Measurements from ENCODE around the gene SCYL1. TPM values are rescaled to one million over a fixed set of nuclear protein-coding genes. Genes with fewer than 3 reads are reported as not detected.
"Not testable (repeated sequence)": the region's sequence is repeated elsewhere in the genome, so short reads cannot be mapped to it uniquely, and the experiment has no call there.

Gene SCYL1
- total RNA-seq, 2 experiments from 2014 or later: 74.2 to 74.9 TPM

DNA sequence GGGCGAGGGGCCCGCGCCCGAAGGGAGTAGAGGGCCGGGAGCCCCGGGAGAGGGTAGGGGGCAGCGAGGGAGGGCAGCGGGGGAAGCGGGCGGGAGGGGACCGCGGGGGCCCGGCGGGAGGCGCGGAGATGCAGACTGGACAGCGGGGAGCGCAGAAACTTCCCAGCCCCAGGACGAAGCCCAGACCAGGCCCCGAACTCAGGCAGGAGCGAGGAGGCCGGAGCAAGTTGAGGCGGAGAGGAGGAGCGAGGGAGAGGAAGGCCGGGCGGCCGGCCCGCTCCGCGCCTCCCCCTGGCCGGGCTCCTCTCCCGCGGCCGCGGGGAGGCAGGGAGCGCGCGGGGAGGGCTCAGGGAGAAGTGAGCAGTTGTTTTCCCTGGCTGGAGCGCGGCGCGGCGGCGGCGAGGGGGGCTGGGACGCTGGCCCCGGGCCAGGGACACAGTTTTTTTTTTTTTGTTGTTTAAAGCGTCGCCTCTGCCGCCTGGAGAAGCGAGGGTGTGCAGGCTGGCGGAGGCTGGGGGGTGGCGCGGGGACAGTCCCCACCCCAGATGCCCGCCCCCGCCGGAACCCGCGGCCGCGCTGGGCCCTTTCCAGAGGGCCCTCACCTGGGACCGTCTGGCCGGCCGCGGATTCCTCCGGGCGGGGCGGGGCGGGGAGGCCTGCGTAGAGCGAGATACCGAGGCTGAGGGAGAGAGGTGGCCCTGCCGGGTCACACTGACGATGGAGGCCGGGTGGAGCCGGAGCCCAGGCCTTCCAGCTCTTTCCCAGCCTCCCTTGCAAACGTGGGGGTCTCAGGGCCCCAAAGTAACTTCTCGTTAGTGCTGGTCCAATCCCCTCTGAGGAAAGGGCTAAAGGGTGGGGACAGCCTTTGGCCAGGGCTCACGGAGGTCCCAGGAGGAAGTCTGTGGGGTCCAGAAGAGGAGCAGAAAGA is 33.4 kb downstream of the SCYL1 start, which contains the start of gene LTBP3:
Gene LTBP3, minus strand, starts transcription at position 358 of the 928 bp plus-strand sequence. CDS start 400 bp downstream, outside the sequence.
- peak; percentile 37 for ATAC-seq (ENCODE audit: low read depth)
- no peaks in the 10 kb centered on the region for H3K9me3 Mint-ChIP-seq
- H3K27me3 Mint-ChIP-seq: no peaks in the 10 kb centered on the region
- H3K4me3 Mint-ChIP-seq: peak within 1 kb of the TSS; percentile 86
- peak; percentile 61 for DNase-seq
- H3K4me1 Mint-ChIP-seq: peaks cover 38% of the 10 kb centered on the region
- no peaks in the 10 kb centered on the region for H3K36me3 Mint-ChIP-seq
- POLR2A ChIA-PET: interaction anchor here (0.6 to 3.5 kb wide), 6 partner anchors 9 to 61 kb away, joined by 3 to 20 read pairs (median 8); partner anchors contain the start of genes FAM89B and ZNRD2
- peak within 1 kb of the TSS; percentile 87 for H3K27ac Mint-ChIP-seq

DNA sequence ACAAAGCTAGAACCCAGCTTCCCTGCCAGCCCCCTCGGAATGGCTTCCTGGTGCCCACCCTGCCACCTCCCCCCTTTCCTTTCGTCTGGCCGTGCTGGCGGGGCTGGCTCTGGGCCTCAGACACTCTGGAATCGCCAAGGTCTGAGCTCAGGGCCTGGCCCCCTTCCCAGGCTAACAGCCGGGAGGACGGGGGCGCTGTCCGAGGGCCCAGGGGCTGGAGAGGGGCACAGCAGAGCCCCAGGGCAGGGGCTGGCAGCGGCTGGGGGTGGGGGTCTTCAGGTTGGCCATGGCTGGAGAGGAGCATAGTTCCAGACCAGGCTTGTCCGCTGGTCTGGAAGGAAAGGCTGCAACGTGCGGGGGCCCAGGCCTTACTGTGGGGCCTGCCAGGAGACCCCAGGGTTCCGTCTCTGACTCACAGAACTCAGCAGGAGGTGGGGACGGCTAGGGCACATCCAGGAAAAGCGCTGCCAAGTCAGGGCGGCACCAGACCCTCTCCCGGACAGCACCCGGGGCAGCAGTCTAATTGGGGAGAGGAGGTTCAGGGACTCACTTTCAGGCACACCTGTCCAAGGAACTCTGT is 34.1 kb downstream of the SCYL1 start:
- H3K27me3 Mint-ChIP-seq: no peaks in the 10 kb centered on the region
- H3K9me3 Mint-ChIP-seq: no peaks in the 10 kb centered on the region
- H3K36me3 Mint-ChIP-seq: no peaks in the 10 kb centered on the region
- ATAC-seq (ENCODE audit: low read depth) (no peak), DNase-seq (peak; percentile 35)
- H3K4me1 Mint-ChIP-seq: peaks cover 38% of the 10 kb centered on the region
- POLR2A ChIA-PET: interaction anchor here (0.6 to 2.9 kb wide), 4 partner anchors 10 to 18 kb away, joined by 4 to 13 read pairs (median 10); partner anchors contain the start of gene ZNRD2
- peak overlapping the region; percentile 66 for H3K27ac Mint-ChIP-seq
- H3K4me3 Mint-ChIP-seq: peak overlapping the region; percentile 70

DNA sequence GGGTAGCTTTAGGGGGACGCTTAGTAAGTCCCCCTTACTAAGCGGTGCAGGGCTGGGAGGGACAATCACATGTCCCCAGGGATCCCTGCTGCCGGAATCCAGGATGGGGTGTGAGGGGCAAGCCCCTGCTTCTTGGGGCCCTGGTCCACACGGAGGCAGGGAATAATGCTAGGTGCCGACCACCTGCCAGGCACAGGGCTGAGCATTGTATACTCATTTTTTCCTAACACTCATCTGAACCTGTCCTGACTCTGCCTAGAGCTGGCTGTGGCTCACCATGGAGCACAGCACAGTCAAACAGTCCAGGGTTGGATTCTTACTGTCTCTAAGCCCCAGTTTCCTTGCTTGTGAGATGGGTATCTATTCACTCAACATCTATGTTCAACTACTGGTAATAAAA is 34.7 kb downstream of the SCYL1 start:
- H3K9me3 Mint-ChIP-seq: no peaks in the 10 kb centered on the region
- ATAC-seq (ENCODE audit: low read depth) (no peak), DNase-seq (peak; percentile 22)
- H3K4me3 Mint-ChIP-seq: peak overlapping the region; percentile 70
- POLR2A ChIA-PET: interaction anchor here (0.5 to 2.9 kb wide), 5 partner anchors 11 to 136 kb away, joined by 3 to 13 read pairs (median 10); partner anchors contain the start of genes NEAT1 and ZNRD2
- H3K4me1 Mint-ChIP-seq: peaks cover 34% of the 10 kb centered on the region
- no peaks in the 10 kb centered on the region for H3K27me3 Mint-ChIP-seq
- H3K36me3 Mint-ChIP-seq: no peaks in the 10 kb centered on the region
- no peak overlapping the region for H3K27ac Mint-ChIP-seq

DNA sequence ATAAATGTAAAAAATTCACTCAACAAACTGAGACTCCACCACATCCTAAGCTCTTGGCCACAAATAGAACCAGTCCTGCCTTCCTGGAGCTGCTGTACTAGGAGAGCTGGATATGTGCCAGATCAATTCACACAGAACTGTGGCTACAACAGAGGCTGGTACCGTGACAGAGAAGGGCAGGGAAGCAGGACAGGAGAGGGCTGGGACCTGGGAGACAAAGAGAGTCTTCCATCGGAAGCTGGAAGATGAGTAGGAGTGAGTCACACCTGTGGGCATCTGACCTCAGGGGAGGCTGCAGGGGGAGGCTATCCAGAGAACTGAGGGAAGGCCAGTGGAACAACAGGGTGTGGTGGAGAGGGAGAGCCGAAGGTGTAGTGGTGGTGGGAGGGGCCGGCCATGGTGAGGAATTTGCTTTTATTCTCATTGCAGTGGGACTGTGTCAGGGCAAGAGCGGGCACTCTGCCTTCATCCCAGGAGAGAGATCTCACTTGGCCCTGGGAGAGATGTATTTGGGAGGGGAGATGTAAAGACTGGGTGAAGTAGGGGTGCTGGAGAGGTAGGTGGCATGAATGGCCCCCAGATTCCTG is 35.2 kb downstream of the SCYL1 start:
- no peak overlapping the region for H3K4me3 Mint-ChIP-seq
- H3K9me3 Mint-ChIP-seq: no peaks in the 10 kb centered on the region
- DNase-seq: no peak
- POLR2A ChIA-PET: interaction anchor here (0.5 to 2.9 kb wide), 5 partner anchors 10 to 137 kb away, joined by 3 to 13 read pairs (median 10); partner anchors contain the start of genes NEAT1 and ZNRD2
- H3K27me3 Mint-ChIP-seq: no peaks in the 10 kb centered on the region
- H3K4me1 Mint-ChIP-seq: peaks cover 32% of the 10 kb centered on the region
- H3K27ac Mint-ChIP-seq: peak overlapping the region; percentile 3
- no peak for ATAC-seq (ENCODE audit: low read depth)
- H3K36me3 Mint-ChIP-seq: no peaks in the 10 kb centered on the region

DNA sequence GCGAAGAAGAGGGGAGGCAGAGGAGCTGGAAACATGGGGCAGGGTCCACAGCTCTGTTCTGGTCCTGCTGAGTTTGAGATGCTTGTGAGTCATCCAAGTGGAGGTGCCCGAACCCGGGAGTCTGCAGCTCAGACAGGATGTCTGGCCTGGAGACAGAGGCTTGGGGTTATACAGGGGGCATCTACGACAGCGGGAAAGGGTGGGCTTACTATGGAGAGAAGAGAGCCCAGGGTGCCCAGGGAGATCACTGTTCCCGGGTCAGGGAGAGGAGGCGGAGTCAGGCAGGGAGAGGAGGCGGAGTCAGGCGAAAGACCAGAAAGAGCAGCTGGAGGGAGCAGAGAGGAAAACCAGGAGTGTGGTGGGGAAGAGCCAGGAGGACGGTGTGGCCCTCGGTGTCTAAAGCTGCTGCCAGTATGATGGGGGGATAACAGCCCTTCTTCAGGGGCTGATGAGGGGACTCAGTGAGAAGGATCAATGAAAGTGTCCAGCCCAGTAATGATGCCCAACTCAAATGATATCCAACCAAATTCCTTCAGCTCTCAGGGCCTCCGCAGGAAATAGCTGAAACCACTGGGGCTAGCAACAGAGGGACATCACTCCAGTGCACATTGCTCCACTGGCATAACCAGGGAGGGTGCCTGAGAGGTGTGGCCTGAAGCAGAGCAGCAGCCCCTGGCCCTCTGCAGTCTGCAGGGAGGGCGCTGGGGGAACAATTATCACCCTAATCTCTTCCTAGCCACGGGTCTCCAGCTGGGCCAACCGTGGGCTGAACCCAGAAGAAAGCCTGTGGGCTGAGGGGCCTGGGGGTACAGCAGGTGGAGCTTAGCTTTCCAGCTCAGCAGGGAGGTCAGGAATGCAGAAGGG is 35.9 kb downstream of the SCYL1 start:
- no peak for ATAC-seq (ENCODE audit: low read depth)
- no peak overlapping the region for H3K27ac Mint-ChIP-seq
- no peaks in the 10 kb centered on the region for H3K9me3 Mint-ChIP-seq
- no peak overlapping the region for H3K4me3 Mint-ChIP-seq
- H3K4me1 Mint-ChIP-seq: peaks cover 32% of the 10 kb centered on the region
- H3K27me3 Mint-ChIP-seq: no peaks in the 10 kb centered on the region
- POLR2A ChIA-PET: interaction anchor here (0.8 to 2.9 kb wide), 5 partner anchors 11 to 138 kb away, joined by 3 to 13 read pairs (median 3); partner anchors contain the start of genes FAM89B, NEAT1 and SIPA1
- no peaks in the 10 kb centered on the region for H3K36me3 Mint-ChIP-seq
- peak; percentile 28 for DNase-seq

DNA sequence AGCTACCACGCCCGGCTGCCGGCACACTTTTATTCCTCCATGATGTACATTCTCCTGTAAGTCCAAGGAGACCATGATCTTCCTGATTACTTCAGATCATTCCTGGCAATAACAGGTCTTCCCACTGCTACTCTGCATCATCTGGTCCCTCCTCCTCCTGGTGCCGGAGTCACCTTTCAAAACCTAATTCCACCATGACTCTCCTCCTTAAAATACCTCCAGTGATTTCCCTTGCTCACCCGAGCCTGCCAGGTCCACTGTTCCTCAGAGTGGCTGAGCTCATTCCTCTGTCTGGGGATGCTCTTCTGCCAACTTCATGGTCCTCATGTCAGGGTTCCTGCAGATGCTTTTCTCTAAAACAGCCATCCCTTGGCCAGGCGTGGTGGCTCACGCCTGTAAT is 37.1 kb downstream of the SCYL1 start:
- Mint-ChIP-seq H3K27me3 (no peaks in the 10 kb centered on the region), H3K27ac (no peak overlapping the region), H3K4me3 (no peak overlapping the region), H3K9me3 (no peaks in the 10 kb centered on the region), H3K36me3 (no peaks in the 10 kb centered on the region), H3K4me1 (peaks cover 36% of the 10 kb centered on the region)
- DNase-seq (no peak), ATAC-seq (ENCODE audit: low read depth) (no peak)
- POLR2A ChIA-PET: interaction anchor here (0.7 to 2.9 kb wide), 5 partner anchors 9 to 76 kb away, joined by 3 to 13 read pairs (median 4); partner anchors contain the start of gene SIPA1

DNA sequence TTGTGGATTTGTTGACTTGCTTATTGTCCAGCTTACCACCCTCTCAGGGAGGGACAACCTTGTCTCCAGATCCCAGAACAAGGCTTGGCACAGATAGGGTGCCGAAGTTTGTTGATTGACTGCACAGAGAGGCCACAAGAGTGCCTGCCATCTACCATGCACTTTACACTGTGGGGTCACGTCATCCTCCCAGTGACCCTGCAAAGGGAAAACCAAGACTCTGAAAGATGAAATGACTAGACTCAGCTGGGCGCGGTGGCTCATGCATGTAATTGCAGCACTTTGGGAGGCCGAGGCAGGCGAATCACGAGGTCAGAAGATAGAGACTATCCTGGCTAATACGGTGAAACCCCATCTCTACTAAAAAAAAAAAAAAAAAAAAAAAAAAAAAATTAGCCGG is 37.9 kb downstream of the SCYL1 start:
- no peak overlapping the region for H3K4me3 Mint-ChIP-seq

DNA sequence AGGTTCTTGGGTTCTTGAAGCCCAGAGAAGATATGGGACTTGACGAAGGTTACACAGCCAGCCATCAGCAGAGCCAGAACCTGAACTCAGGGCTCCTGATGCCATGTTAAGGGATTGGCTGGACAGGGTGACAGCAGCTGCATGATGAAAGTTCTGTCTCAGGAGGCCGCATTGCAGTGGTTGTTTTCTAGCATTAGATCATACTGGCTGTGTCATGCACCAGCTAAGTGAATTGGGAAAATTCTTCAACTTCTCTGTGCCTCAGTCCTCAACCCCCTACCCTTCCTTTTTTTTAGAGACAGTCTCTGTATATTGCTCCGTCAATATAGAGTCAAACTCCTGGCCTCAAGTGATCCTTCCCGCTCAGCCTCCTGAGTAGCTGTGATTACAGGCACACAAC is 38.7 kb downstream of the SCYL1 start:
- no peaks in the 10 kb centered on the region for H3K27me3 Mint-ChIP-seq
- no peaks in the 10 kb centered on the region for H3K9me3 Mint-ChIP-seq
- peaks cover 4% of the 10 kb centered on the region for H3K36me3 Mint-ChIP-seq
- ATAC-seq (ENCODE audit: low read depth) (no peak), DNase-seq (no peak)
- no peak overlapping the region for H3K27ac Mint-ChIP-seq
- H3K4me1 Mint-ChIP-seq: peaks cover 39% of the 10 kb centered on the region
- H3K4me3 Mint-ChIP-seq: no peak overlapping the region
- POLR2A ChIA-PET: interaction anchor here (0.6 to 4.5 kb wide), 4 partner anchors 9 to 63 kb away, joined by 4 to 33 read pairs (median 15); no protein-coding TSS in a partner anchor

More for the DNA sequence above, 37.9 kb downstream of the SCYL1 start:
- DNase-seq (no peak), ATAC-seq (ENCODE audit: low read depth) (no peak)
- H3K9me3 Mint-ChIP-seq: no peaks in the 10 kb centered on the region
- POLR2A ChIA-PET: interaction anchor here (0.8 kb wide), 1 partner anchor 10 kb away, joined by 3 read pairs; no protein-coding TSS in a partner anchor
- no peak overlapping the region for H3K27ac Mint-ChIP-seq
- H3K27me3 Mint-ChIP-seq: no peaks in the 10 kb centered on the region
- peaks cover 34% of the 10 kb centered on the region for H3K4me1 Mint-ChIP-seq
- no peaks in the 10 kb centered on the region for H3K36me3 Mint-ChIP-seq

DNA sequence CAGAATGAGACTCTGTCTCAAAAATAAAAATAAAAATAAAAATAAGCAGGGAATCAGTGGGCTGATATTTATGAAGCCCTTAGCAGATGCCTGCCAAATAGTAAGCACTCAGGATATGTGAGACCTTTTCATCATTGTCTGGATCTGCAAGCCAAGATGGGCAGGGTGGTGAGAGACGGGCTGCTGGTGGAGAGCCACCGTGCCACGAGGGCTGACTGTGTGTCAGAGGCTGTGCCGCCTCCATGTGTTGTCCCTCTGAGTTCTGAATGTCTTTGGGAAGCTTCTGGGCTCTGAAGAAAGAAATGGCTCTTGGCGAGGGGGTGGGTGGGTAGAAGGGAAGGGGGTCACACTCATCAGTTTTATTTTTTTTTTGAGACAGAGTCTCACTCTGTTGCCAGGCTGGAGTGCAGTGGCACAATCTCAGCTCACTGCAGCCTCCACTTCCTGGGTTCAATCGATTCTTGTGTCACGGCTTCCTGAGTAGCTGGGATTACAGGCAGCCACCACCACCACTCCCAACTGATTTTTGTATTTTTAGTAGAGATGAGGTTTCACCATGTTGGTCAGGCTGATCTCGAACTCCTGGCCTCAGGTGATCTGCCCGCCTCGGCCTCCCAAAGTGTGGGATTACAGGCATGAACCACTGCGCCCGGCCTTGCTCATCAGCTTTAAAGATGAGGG is 40.1 kb downstream of the SCYL1 start:
- Mint-ChIP-seq H3K27ac (peak overlapping the region; percentile 95), H3K4me3 (peak overlapping the region; percentile 79), H3K4me1 (peaks cover 40% of the 10 kb centered on the region)
- H3K36me3 Mint-ChIP-seq; H3K27me3 Mint-ChIP-seq; H3K9me3 Mint-ChIP-seq; ATAC-seq (ENCODE audit: low read depth): not testable (repeated sequence)
- peak; percentile 32 for DNase-seq
- POLR2A ChIA-PET: interaction anchor here (0.6 to 4.5 kb wide), 15 partner anchors 9 to 265 kb away, joined by 3 to 38 read pairs (median 7); partner anchors contain the start of genes EHBP1L1, MALAT1 and RELA

DNA sequence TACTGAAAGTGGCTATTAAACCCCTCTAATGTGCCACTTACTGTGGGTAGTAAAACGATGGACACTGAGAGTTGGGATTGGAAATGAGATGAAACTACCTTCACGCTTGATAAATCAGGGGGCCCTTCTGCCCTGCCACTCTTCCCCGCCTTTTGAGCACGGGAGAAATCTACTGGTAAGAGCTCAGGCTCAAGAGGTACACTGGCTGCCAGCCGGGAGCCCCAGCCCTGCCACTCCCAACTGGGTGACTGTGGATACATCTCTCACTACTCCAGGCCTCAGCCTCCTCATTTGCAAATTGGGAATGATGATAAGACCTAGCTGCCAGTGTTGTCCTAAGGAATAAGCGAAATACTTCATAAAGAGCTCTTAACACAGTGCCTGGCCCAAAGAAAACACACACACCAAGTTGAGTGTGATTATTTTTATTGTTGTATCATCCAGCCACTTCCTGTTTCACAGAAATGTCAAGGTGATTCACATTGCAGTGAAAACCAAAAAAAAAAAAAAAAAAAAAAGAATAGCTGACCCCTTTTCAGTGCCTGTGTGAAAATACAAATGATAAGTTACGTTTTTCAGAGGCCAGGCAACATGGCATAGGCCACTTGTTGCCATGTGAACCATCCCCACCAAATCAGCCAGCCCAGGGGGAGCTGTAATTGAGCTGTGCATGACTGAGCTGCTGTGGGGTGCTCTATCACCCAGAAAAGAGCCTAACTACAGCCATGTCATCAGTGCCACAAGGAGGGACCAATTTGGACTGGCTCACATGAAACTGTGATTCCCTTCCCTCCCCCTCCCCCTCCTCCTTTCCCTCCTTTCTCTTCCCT is 41.0 kb downstream of the SCYL1 start:
- ATAC-seq (ENCODE audit: low read depth): no peak
- no peaks in the 10 kb centered on the region for H3K27me3 Mint-ChIP-seq
- H3K4me3 Mint-ChIP-seq: peak overlapping the region; percentile 79
- H3K36me3 Mint-ChIP-seq: peaks cover 7% of the 10 kb centered on the region
- DNase-seq: peak; percentile 53
- H3K9me3 Mint-ChIP-seq: no peaks in the 10 kb centered on the region
- POLR2A ChIA-PET: interaction anchor here (0.6 to 4.5 kb wide), 20 partner anchors 10 to 297 kb away, joined by 3 to 38 read pairs (median 7); partner anchors contain the start of genes EHBP1L1, MALAT1, NEAT1 and PCNX3
- peaks cover 37% of the 10 kb centered on the region for H3K4me1 Mint-ChIP-seq
- H3K27ac Mint-ChIP-seq: peak overlapping the region; percentile 95
